PC-3 (cell line): ENCODE data around the gene PTPRS. TPM values are rescaled to one million over a fixed set of nuclear protein-coding genes. Genes with fewer than 3 reads are reported as not detected.

Experiments
- ATAC-seq: fragments of 200-7000 bp; cut with Tn5 transposase; 2 replicates; pipeline ENCODE4 v1.9.1; 2020; ENCODE audit warnings: mild to moderate bottlenecking, moderate library complexity
- BruUV-seq: library from RNA; stranded (reverse); fragments of 400-500 nt; replicated peaks from 2 replicates; lab custom pipeline; 2021; lab: Mats Ljungman, UMichigan
- CTCF ChIA-PET: fragments of 300-600 bp; sonication (Branson Sonifier 250); formaldehyde crosslinking; loops from one replicate; lab custom pipeline; 2022; ENCODE audit warnings: antibody characterized with exemption; lab: Charles Lee
- POLR2A ChIA-PET: fragments of 300-600 bp; sonication (Branson Sonifier 250); formaldehyde crosslinking; loops from one replicate; lab custom pipeline; 2022; ENCODE audit warnings: antibody characterized with exemption; ENCODE audit not compliant: unreplicated experiment; lab: Charles Lee
- DNase-seq: peaks from one replicate; pipeline ENCODE4 v3.0.0-alpha.2; 2015
- H2AFZ ChIP-seq: fragments of 300-600 bp; sonication (generic); 2 replicates; pipeline ENCODE4 v1.6.0; 2016; ENCODE audit warnings: antibody characterized with exemption, low read length
- H3F3A ChIP-seq: fragments of 300-600 bp; sonication (generic); one replicate; pipeline ENCODE4 v1.6.0; 2017; ENCODE audit warnings: antibody characterized with exemption, low read length, control low read depth, mild to moderate bottlenecking; ENCODE audit not compliant: unreplicated experiment
- H3K27ac ChIP-seq: fragments of 300-600 bp; sonication (generic); 2 replicates; pipeline ENCODE4 v1.5.1; 2016; ENCODE audit warnings: mild to moderate bottlenecking, low read length
- H3K27me3 ChIP-seq: fragments of 300-600 bp; sonication (generic); 2 replicates; pipeline ENCODE4 v1.6.1; 2016; ENCODE audit warnings: low read length, mixed read lengths
- H3K36me3 ChIP-seq: fragments of 300-600 bp; sonication (generic); 2 replicates; pipeline ENCODE4 v1.6.1; 2016; ENCODE audit warnings: low read depth, mixed run types, low read length, mixed read lengths
- H3K4me1 ChIP-seq: fragments of 300-600 bp; sonication (generic); 2 replicates; pipeline ENCODE4 v1.5.1; 2016; ENCODE audit warnings: low read length; ENCODE audit not compliant: insufficient read depth
- H3K4me2 ChIP-seq: fragments of 300-600 bp; sonication (generic); 2 replicates; pipeline ENCODE4 v1.6.0; 2016; ENCODE audit warnings: low read length
- H3K4me3 ChIP-seq: fragments of 300-600 bp; sonication (generic); 2 replicates; pipeline ENCODE4 v1.5.1; 2016; ENCODE audit warnings: mild to moderate bottlenecking, low read length, mixed read lengths
- H3K79me2 ChIP-seq: fragments of 300-600 bp; sonication (generic); 2 replicates; pipeline ENCODE4 v1.6.1; 2017; ENCODE audit warnings: low read length, mixed read lengths
- H3K9ac ChIP-seq: fragments of 300-600 bp; sonication (generic); 2 replicates; pipeline ENCODE4 v1.6.0; 2016; ENCODE audit warnings: mild to moderate bottlenecking, low read length
- H3K9me2 ChIP-seq: fragments of 300-600 bp; sonication (generic); replicated peaks from 2 replicates; pipeline ENCODE4 v1.6.1; 2016; ENCODE audit warnings: mixed run types, low read length, mixed read lengths
- H3K9me3 ChIP-seq: fragments of 300-600 bp; sonication (generic); 2 replicates; pipeline ENCODE4 v1.6.1; 2016; ENCODE audit warnings: low read length, mixed read lengths
- H4K20me1 ChIP-seq: fragments of 300-600 bp; sonication (generic); 2 replicates; pipeline ENCODE4 v1.6.1; 2016; ENCODE audit warnings: low read length, mixed read lengths
- CTCF ChIP-seq: fragments of 300-600 bp; sonication (generic); conservative IDR thresholded peaks from 2 replicates; pipeline ENCODE4 v1.5.1; 2017; ENCODE audit warnings: antibody characterized with exemption, low read depth, mild to moderate bottlenecking, low read length
- EZH2 ChIP-seq: fragments of 300-600 bp; sonication (generic); IDR thresholded peaks from one replicate; pipeline ENCODE4 v1.6.1; 2017; ENCODE audit warnings: antibody characterized with exemption, mild to moderate bottlenecking, low read length; ENCODE audit not compliant: unreplicated experiment
- EZH2phosphoT487 ChIP-seq: fragments of 300-600 bp; sonication (generic); IDR thresholded peaks from 2 replicates; pipeline ENCODE4 v1.6.1; 2018; ENCODE audit warnings: mild to moderate bottlenecking, antibody characterized with exemption, low read length, borderline replicate concordance
- intact Hi-C: fragments of 100-400 bp; cut with micrococcal nuclease; formaldehyde crosslinking; loops from 2 replicates; pipeline ENCODE4 v1.9.0; 2023
- total RNA-seq: library from RNA; depleted of rRNA; stranded (reverse); fragments of >200 nt; gene quantifications from 2 replicates; pipeline ENCODE4 v1.2.3, GENCODE V29; 2014

PTPRS gene
- total RNA-seq, 1 experiment from 2014 or later: 106 TPM

- POLR2A ChIA-PET: no interaction called here
- CTCF ChIA-PET: no interaction called here
- Histone ChIP-seq H3F3A (no peaks in the 10 kb centered on the region), H3K27ac (no peak overlapping the region), H3K4me1 (no peaks in the 10 kb centered on the region), H3K36me3 (no peaks in the 10 kb centered on the region), H3K9me3 (no peaks in the 10 kb centered on the region), H2AFZ (no peak overlapping the region), H3K4me2 (no peak overlapping the region), H3K79me2 (no peaks in the 10 kb centered on the region), H3K27me3 (no peaks in the 10 kb centered on the region), H3K9ac (no peak overlapping the region), H4K20me1 (no peaks in the 10 kb centered on the region), H3K4me3 (no peak overlapping the region), H3K9me2 (no peaks in the 10 kb centered on the region)
- BruUV-seq: no TSS peak
- intact Hi-C loops: no loop called here
- TF ChIP-seq EZH2phosphoT487 (no peak), EZH2 (no peak), CTCF (no peak)
- no peak for DNase-seq
- ATAC-seq: no peak
Measured at GRCh38 chr19:5304486-5304885, 36.1 kb downstream of the PTPRS start.

DNA sequence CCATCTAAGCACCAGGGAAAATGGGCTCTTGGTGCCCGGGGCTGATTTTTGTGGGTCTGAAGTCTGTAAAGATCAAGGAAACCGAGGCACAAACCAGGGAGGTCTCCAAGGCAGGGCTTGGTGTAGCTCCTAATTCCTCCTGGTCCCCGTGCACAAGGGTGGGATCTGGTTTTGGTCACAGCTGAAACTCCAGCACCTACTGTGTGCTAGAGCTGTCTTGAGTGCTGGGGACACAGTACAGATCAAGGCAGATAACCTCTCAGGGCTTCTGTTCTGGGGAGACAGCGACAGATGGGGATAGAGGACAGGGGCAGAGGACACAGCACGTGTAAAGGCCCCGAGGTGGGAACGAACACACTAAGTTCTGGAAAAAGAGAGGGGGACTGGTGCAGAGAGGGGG is 37.4 kb downstream of the PTPRS start:
- Histone ChIP-seq H3K36me3 (no peaks in the 10 kb centered on the region), H3K9me2 (no peaks in the 10 kb centered on the region), H3F3A (no peaks in the 10 kb centered on the region), H2AFZ (no peak overlapping the region), H3K4me2 (no peak overlapping the region), H3K4me3 (no peak overlapping the region), H3K9ac (no peak overlapping the region), H3K9me3 (no peaks in the 10 kb centered on the region), H3K27me3 (no peaks in the 10 kb centered on the region), H4K20me1 (no peaks in the 10 kb centered on the region), H3K27ac (no peak overlapping the region), H3K79me2 (no peaks in the 10 kb centered on the region), H3K4me1 (peaks cover 4% of the 10 kb centered on the region)
- DNase-seq (no peak), ATAC-seq (no peak)
- BruUV-seq: no TSS peak
- ChIA-PET CTCF (no interaction called here), POLR2A (no interaction called here)
- intact Hi-C loops: no loop called here
- no peak for TF ChIP-seq EZH2
- TF ChIP-seq CTCF: no peak
- TF ChIP-seq EZH2phosphoT487: no peak

- ChIA-PET CTCF (no interaction called here), POLR2A (no interaction called here)
- H3F3A ChIP-seq: no peaks in the 10 kb centered on the region
- no peak overlapping the region for H3K4me2 ChIP-seq
- H3K4me3 ChIP-seq: no peak overlapping the region
- H3K4me1 ChIP-seq: peaks cover 9% of the 10 kb centered on the region
- no peaks in the 10 kb centered on the region for H3K36me3 ChIP-seq
- DNase-seq (no peak), ATAC-seq (no peak)
- no peaks in the 10 kb centered on the region for H3K9me3 ChIP-seq
- TF ChIP-seq CTCF (no peak), EZH2 (no peak), EZH2phosphoT487 (no peak)
- H3K9ac ChIP-seq: no peak overlapping the region
- H3K27me3 ChIP-seq: no peaks in the 10 kb centered on the region
- no peak overlapping the region for H3K27ac ChIP-seq
- no TSS peak for BruUV-seq
- intact Hi-C loops: no loop called here
- H3K9me2 ChIP-seq: no peaks in the 10 kb centered on the region
- no peaks in the 10 kb centered on the region for H3K79me2 ChIP-seq
- H2AFZ ChIP-seq: no peak overlapping the region
- H4K20me1 ChIP-seq: no peaks in the 10 kb centered on the region
Measured at GRCh38 chr19:5302396-5302795, 38.2 kb downstream of the PTPRS start.
